Left lung (tissue), 10 donors: Measurements from ENCODE around the gene EIF3C. TPM values are rescaled to one million over a fixed set of nuclear protein-coding genes. Genes with fewer than 3 reads are reported as not detected.
"Not testable (repeated sequence)": the region's sequence is repeated elsewhere in the genome, so short reads cannot be mapped to it uniquely, and the experiment has no call there.

Source experiments
- ATAC-seq: fragments of 200-7000 bp; cut with Tn5 transposase; one replicate; pipeline ENCODE4 v1.9.1; 2020; ENCODE audit warnings: moderate library complexity
- DNase-seq, 4 donors: peaks; one replicate each; pipeline ENCODE4 v3.0.0-alpha.2; 2013 to 2020
- H3K27ac ChIP-seq, 2 donors: fragments of 200-600 bp; sonication (generic) in 1 of 2; one replicate each; pipeline versions ENCODE4 v1.5.0 to v1.8.0; 2020 to 2021
- H3K27me3 ChIP-seq, 2 donors: fragments of 200-600 bp; sonication (generic) in 1 of 2; one replicate each; pipeline versions ENCODE4 v1.5.0 to v1.8.0; 2020 to 2021
- H3K36me3 ChIP-seq, 2 donors: fragments of 200-600 bp; sonication (generic) in 1 of 2; one replicate each; pipeline versions ENCODE4 v1.5.0 to v1.8.0; 2020 to 2021
- H3K4me1 ChIP-seq, 2 donors: fragments of 200-600 bp; one replicate each; pipeline ENCODE4 v1.8.0; 2021
- H3K4me3 ChIP-seq, 2 donors: fragments of 200-600 bp; sonication (generic) in 1 of 2; one replicate each; pipeline versions ENCODE4 v1.5.0 to v1.8.0; 2020 to 2021; ENCODE audit warnings: mild to moderate bottlenecking in 1 of 2
- H3K9me3 ChIP-seq, 2 donors: fragments of 200-600 bp; sonication (generic) in 1 of 2; one replicate each; pipeline versions ENCODE4 v1.5.0 to v1.8.0; 2020 to 2021
- intact Hi-C, 2 donors: fragments of 100-400 bp; cut with DNase I; formaldehyde crosslinking; loops; one replicate each; pipeline versions ENCODE4 v1.11.2 to v1.14.2; 2022
- polyA plus RNA-seq, 6 donors: library from polyadenylated mRNA; unstranded; fragments of 120-200 nt; gene quantifications; one replicate each; pipeline ENCODE4 v1.2.1, GENCODE V29; 2013; ENCODE audit not compliant: insufficient read length in 6 of 6
- total RNA-seq, 2 donors: library from RNA; stranded (reverse); fragmentation: NEBNext Ultra II Directional; extraction: Animal tissue kit (Norgen Biotek cat#: 25700); gene quantifications; one replicate each; pipeline ENCODE4 v1.2.1, GENCODE V29; 2021
- donor health status: DM: no; HTN: yes; CAD: no.
- donor health status: DM: no; HTN: no; CAD: no.

The EIF3C gene
- total and polyA plus RNA-seq, 8 donors: 273 to 478 (median 350) TPM

DNA sequence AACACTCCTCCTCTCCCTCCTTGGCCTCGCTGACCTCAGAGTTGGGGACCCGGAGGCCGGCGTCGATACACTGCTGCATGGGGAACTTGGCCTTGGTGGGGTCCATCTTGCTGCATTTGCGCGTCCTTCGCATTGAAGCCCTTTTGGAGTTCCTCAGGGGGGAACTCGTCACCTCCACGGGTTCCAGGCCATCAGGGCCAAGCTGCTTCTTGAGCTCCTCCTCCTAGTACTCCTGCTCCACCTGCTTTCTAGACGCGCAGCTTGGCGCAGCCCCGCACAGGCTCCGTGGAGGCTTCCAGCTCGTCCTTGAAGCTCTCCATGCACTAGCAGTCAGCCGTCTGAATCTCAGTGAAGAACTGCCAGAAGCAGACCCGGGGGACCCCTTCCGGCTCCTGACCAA lies 10.9 kb upstream of the EIF3C start:
- H3K4me1 ChIP-seq, H3K36me3 ChIP-seq, ATAC-seq, H3K27ac ChIP-seq, H3K27me3 ChIP-seq, H3K4me3 ChIP-seq, H3K9me3 ChIP-seq, intact Hi-C loops: not testable (repeated sequence)
- peak in 1 of 4 donors; percentile 24 for DNase-seq

DNA sequence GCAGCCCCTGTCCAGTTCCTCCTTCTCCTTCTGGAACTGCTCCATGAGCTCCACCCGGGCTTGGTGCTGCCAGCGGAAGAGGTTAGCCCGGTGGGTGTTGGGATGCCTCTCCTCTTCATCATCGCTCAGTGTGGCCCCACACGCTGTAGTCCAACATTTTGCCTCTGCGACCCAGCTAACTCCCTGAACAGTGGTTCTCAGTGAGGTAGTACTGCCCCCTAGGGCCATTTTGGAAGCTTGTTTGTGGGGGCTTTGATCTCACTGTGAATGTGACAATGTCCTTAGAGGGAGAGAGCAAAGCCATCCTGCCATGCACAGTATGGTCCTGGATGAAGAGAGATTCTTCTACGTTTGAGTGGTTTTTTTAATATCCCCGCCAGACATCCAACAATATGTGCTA lies 9.9 kb upstream of the EIF3C start:
- H3K9me3 ChIP-seq, ATAC-seq, H3K4me3 ChIP-seq, H3K4me1 ChIP-seq, H3K36me3 ChIP-seq, H3K27me3 ChIP-seq, intact Hi-C loops, DNase-seq, H3K27ac ChIP-seq: not testable (repeated sequence)

DNA sequence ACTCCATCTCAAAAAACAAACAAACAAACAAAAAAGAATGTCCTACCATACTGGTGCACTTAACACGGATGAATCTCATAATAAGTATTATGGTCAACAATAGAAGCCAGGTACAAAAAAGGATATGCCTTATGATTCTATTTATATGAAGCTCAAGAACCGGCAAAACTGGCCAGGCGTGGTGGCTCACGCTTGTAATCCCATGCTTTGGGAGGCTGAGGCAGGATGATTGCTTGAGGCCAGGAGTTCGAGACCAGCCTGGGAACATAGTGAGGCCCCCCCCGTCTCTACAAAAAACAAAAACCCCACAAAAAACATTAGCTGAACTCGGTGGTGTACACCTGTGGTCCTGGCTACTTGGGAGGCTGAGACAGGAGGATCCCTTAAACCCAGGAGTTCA lies 7.0 kb upstream of the EIF3C start:
- H3K9me3 ChIP-seq, H3K27ac ChIP-seq, DNase-seq, H3K4me3 ChIP-seq, H3K27me3 ChIP-seq, H3K4me1 ChIP-seq, intact Hi-C loops, ATAC-seq, H3K36me3 ChIP-seq: not testable (repeated sequence)

DNA sequence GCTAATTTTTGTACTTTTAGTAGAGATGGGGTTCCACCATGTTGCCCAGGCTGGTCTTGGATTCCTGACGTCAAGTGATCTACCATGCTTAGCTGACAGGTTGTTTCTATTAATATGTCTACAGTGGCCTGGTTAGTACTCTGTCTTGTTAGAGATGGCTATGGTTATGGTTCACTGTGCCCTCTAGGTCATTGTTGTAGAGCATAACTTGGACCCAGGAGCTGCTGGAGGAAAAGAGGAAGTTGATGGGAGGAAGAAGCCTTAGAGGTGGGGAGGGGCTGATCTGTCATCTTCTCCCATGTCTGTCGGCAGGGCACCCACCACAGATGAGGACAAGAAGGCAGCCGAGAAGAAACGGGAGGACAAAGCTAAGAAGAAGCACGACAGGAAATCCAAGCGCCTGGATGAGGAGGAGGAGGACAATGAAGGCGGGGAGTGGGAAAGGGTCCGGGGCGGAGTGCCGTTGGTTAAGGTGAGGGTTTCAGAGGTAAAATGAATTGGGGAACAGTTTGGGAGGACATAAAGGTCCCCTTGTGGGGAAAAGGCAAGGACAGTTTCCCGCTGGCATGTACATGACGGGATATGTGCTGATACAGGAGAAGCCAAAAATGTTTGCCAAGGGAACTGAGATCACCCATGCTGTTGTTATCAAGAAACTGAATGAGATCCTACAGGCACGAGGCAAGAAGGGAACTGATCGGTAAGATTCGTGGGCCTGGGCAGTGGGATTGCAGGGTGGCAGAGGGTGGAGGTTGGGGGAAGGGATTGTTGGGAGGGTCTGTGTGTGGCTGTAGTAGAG lies 11.8 kb downstream of the EIF3C start:
- H3K4me3 ChIP-seq, ATAC-seq, H3K9me3 ChIP-seq, H3K4me1 ChIP-seq, DNase-seq, H3K36me3 ChIP-seq, intact Hi-C loops, H3K27me3 ChIP-seq, H3K27ac ChIP-seq: not testable (repeated sequence)

DNA sequence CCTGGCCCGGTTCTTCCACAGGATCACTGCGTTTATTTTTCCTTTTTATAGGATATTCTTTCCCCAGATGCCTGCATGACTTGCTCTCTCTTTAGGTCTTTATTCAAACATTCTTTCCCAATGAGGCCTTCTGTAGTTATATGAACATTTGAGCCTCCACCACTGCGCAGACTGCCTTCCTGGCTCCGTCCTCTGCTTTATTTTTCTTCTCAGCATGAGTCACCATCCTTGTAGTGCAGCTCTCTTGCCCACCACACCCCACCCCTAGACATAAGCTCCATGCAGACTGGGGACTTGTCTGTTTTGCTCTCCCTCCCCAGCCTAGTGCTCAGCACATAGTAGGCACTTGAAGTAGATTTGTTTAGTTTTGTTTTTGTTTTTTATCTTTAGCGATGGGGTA lies 20.0 kb downstream of the EIF3C start:
- H3K4me1 ChIP-seq, H3K36me3 ChIP-seq, intact Hi-C loops, DNase-seq, H3K4me3 ChIP-seq, H3K9me3 ChIP-seq, H3K27me3 ChIP-seq, ATAC-seq, H3K27ac ChIP-seq: not testable (repeated sequence)

DNA sequence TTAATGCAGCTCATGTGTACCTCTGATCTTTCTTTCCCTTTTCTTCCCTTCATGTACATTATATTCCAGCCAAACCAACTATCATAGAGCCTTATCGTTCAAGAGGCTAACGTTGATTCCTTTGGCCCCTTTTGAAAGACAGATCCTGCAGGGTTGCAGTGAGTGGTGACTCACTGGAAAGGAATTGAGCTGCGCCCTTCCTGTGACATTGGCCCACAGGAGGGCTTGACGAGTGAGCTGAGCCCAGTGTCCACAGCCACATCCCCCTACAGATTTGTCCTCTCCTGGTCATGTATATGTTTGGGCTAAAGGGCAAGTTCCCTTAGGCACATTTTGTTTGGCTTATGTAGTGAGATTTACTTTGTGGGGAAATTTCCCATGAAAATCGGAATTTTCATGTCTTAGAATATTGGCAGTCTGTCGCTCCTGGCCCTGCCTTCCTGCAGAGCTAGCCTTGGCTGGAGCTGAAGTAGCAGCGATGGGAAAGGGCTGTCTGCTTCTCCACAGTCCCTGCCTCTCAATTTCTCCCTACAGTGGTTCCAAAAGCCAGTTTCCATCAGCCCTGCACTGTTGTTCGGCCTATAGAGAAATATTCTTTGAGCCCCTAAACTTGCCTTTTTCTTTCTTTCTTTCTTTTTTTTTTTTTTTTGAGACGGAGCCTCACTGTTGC lies 21.3 kb downstream of the EIF3C start:
- H3K27ac ChIP-seq, DNase-seq, H3K4me1 ChIP-seq, H3K36me3 ChIP-seq, H3K9me3 ChIP-seq, H3K4me3 ChIP-seq, H3K27me3 ChIP-seq, intact Hi-C loops: not testable (repeated sequence)
- peak; percentile 44 for ATAC-seq

DNA sequence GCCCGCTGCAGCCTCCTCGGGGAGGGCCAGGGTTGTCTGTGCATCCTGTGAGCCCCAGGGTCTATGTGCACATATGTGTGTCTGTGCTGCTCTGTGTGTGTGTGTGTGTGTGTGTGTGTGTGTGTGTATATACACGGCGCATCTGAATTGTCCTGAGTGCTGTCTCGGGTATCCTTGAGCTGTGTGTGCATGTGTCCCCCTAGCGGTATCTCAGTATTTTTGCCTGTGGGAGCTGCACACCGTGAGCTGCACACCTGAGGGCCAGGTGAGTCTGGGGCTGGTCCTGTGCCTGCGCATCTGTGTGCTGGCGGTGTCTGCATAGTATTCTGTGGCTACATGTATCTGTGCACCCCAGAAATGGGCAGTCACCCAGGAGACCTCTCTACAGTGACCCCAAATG lies 28.5 kb downstream of the EIF3C start:
- H3K4me1 ChIP-seq, H3K9me3 ChIP-seq, H3K36me3 ChIP-seq, intact Hi-C loops, DNase-seq, H3K4me3 ChIP-seq, H3K27ac ChIP-seq, H3K27me3 ChIP-seq: not testable (repeated sequence)
- peak; percentile 77 for ATAC-seq

DNA sequence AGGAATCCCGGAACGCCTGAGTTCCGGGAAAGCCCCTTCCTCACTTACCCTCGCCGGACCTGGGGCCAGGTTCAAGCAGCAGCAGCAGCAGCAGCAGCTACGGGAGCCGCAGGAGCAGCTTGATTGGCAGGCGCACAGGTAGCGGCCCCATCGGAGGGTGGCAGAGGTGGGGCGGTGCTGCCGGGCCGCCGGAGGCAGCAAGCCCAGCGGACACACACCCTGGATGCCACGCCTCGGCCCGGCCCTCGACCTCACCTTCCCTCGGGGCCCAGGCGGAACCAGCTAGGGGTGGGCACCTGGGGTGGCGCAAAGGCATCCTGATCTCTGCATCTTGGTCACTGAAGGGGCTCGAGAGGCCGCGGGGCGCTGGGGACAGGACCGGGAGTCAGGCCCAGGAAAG lies 29.4 kb downstream of the EIF3C start:
- H3K27me3 ChIP-seq, H3K9me3 ChIP-seq, DNase-seq, H3K36me3 ChIP-seq, H3K4me3 ChIP-seq, intact Hi-C loops, H3K4me1 ChIP-seq, H3K27ac ChIP-seq: not testable (repeated sequence)
- peak; percentile 78 for ATAC-seq

DNA sequence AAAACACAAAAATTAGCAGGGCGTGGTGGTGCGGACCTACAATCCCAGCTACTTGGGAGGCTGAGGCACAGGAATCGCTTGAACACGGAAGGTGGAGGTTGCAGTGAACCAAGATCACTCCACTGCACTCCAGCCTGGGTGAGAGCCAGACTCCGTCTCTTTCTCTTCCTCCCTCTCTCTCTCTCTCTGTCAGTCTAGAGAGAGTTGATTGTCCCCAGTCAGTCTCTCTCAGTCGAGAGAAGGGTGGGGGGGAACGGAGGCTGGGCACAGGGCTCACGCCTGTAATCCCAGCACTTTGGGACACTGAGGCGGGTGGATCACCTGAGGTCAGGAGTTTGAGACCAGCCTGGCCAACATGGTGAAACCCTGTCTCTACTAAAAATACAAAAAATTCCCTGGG lies 30.0 kb downstream of the EIF3C start:
- not testable (repeated sequence) for DNase-seq

DNA sequence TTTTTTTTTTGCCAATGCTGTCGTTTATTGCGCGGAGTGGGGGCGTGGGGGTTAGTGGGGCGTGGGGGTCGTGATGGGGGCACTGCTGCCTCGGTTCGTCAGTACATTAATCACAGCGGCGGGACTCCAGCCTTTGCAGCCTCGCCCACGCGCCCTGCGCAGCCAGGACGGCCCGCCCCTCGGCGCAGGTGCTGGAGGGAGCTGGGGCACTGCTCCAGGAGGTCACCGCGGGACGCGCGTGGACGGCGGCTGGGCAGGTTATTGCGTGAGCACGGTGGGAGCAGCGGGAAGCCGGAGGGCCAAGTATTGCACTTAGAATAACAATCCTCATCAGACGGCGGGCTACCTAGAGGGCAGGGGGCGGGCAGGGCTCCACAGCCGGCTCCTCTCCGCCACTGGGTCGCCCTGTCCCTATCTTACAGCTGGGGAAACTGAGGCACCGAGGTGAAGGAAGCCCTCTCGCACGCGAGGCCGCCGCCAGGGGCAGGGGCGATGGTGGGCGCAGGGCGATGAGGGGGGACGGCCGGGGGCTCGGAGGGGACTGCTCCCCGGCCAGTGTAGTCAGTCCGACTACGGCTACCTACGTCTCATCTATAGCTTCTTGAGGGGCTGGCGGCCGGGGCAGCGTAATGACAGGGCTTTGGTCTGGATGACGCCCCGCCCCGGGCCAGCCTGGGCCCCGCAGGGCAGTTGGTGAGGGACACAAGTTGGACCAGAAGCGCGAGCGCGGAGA lies 35.5 kb downstream of the EIF3C start:
- DNase-seq, H3K9me3 ChIP-seq, H3K27ac ChIP-seq, H3K4me3 ChIP-seq, H3K4me1 ChIP-seq, intact Hi-C loops, H3K36me3 ChIP-seq, ATAC-seq, H3K27me3 ChIP-seq: not testable (repeated sequence)

More for the DNA sequence above, 30.0 kb downstream of the EIF3C start:
- H3K4me1 ChIP-seq, H3K27ac ChIP-seq, H3K27me3 ChIP-seq, ATAC-seq, intact Hi-C loops, H3K36me3 ChIP-seq, H3K4me3 ChIP-seq, H3K9me3 ChIP-seq: not testable (repeated sequence)
